CD4-positive, alpha-beta T cell treated with Interferon alpha-2 for 1 hour (primary cell): ENCODE data around the gene GPS2.

ENCODE experiments used
- DNase-seq, 2 donors: peaks; one replicate each; pipeline ENCODE4 v3.0.0-alpha.2; 2020 to 2022

Gene GPS2

GRCh38 chr17:7292194-7292593, 23.0 kb downstream of the GPS2 start:
- DNase-seq: no peak

- no peak for DNase-seq
These were observed 24.5 kb downstream of the GPS2 start for GRCh38 chr17:7290685-7291084.

GRCh38 chr17:7290166-7290565, 25.0 kb downstream of the GPS2 start:
- no peak for DNase-seq

GRCh38 chr17:7289256-7290032, 25.7 kb downstream of the GPS2 start:
- no peak for DNase-seq

GRCh38 chr17:7285679-7286078, 29.5 kb downstream of the GPS2 start:
- no peak for DNase-seq

- DNase-seq: no peak
These were observed 30.2 kb downstream of the GPS2 start for GRCh38 chr17:7284911-7285310.

- no peak for DNase-seq
These were observed 31.5 kb downstream of the GPS2 start for GRCh38 chr17:7283471-7284216.

GRCh38 chr17:7282752-7283321, 32.3 kb downstream of the GPS2 start:
- DNase-seq: no peak

GRCh38 chr17:7281953-7282751, 33.0 kb downstream of the GPS2 start:
- no peak for DNase-seq

- peak; percentile 88 to 90 for DNase-seq
These were observed 33.8 kb downstream of the GPS2 start, which contains the start of gene SLC2A4 for GRCh38 chr17:7281074-7281952. Gene SLC2A4, plus strand, starts transcription at chr17:7281718. Its CDS starts 217 bp downstream, at chr17:7281935.

GRCh38 chr17:7280519-7281073, 34.6 kb downstream of the GPS2 start:
- DNase-seq: peak; percentile 79 to 90

GRCh38 chr17:7279448-7279847, 35.7 kb downstream of the GPS2 start:
- no peak for DNase-seq

GRCh38 chr17:7266784-7267183, 48.4 kb downstream of the GPS2 start:
- no peak for DNase-seq

GRCh38 chr17:7263801-7264078, 51.4 kb downstream of the GPS2 start:
- DNase-seq: no peak

GRCh38 chr17:7262935-7263800, 52.0 kb downstream of the GPS2 start:
- no peak for DNase-seq
